ENCODE results near the gene BTBD18. TPM values are rescaled to one million over a fixed set of nuclear protein-coding genes. Genes with fewer than 3 reads are reported as not detected.
"Not testable (repeated sequence)": the region's sequence is repeated elsewhere in the genome, so short reads cannot be mapped to it uniquely, and the experiment has no call there.

Gene BTBD18
- total RNA-seq, 2 donors from 2014 or later = not detected

DNA sequence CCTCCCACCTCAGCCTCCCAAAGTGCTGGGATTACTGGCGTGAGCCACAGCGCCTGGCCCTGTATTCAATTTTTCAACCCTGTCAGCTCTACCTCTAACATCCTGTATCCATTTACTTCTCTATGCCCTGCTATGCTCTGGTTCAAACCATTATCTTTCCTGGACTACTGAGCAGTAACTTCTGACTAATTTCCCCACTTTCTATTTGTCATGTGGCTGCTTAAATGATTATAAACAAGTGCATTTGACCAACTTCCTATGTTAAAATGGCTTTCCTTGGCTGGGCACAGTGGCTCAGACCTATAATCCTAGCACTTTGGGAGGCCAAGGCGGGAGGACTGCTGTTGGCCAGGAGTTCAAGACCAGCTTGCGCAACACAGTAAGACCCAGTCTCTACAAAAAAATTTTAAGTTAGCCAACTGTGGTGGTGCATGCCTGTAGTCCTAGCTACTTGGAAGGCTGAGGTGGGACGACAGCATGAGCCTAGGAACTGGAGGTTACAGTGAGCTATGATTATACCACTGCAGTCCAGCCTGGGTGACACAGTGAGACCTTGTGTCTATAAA lies 41.7 kb downstream of the BTBD18 start:
- TF ChIP-seq, protein P1, sequence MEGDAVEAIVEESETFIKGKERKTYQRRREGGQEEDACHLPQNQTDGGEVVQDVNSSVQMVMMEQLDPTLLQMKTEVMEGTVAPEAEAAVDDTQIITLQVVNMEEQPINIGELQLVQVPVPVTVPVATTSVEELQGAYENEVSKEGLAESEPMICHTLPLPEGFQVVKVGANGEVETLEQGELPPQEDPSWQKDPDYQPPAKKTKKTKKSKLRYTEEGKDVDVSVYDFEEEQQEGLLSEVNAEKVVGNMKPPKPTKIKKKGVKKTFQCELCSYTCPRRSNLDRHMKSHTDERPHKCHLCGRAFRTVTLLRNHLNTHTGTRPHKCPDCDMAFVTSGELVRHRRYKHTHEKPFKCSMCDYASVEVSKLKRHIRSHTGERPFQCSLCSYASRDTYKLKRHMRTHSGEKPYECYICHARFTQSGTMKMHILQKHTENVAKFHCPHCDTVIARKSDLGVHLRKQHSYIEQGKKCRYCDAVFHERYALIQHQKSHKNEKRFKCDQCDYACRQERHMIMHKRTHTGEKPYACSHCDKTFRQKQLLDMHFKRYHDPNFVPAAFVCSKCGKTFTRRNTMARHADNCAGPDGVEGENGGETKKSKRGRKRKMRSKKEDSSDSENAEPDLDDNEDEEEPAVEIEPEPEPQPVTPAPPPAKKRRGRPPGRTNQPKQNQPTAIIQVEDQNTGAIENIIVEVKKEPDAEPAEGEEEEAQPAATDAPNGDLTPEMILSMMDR (IDR thresholded peaks at IDR 0.05) = no peak
- peaks cover 0 to 30% of the 10 kb centered on the region in 2 donors for H3K4me1 ChIP-seq
- H3K4me3 ChIP-seq = no peak overlapping the region
- no peaks in the 10 kb centered on the region for H3K9me3 ChIP-seq
- DNase-seq (ENCODE audit: low spot score) = no peak
- H3K27ac ChIP-seq = no peak overlapping the region
- H3K36me3 ChIP-seq = peaks cover 3% of the 10 kb centered on the region
- H3K27me3 ChIP-seq = no peaks in the 10 kb centered on the region

DNA sequence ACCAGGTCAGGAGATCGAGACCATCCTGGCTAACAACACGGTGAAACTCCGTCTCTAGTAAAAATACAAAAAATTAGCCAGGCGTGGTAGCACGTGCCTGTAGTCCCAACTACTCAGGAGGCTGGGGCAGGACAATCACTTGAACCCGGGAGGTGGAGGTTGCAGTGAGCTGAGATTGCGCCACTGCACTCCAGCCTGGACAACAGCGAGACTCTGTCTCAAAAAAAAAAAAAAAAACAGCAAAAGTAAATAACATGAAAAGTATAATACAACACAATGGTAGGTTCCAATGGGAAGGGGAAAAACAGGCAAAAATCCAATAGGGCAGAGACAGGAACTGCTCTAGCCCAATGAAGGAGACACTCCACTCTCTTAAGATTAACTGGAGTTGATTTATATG lies 46.2 kb downstream of the BTBD18 start:
- not testable (repeated sequence) for H3K4me1 ChIP-seq, H3K9me3 ChIP-seq
- H3K36me3 ChIP-seq = peaks cover 33% of the 10 kb centered on the region

DNA sequence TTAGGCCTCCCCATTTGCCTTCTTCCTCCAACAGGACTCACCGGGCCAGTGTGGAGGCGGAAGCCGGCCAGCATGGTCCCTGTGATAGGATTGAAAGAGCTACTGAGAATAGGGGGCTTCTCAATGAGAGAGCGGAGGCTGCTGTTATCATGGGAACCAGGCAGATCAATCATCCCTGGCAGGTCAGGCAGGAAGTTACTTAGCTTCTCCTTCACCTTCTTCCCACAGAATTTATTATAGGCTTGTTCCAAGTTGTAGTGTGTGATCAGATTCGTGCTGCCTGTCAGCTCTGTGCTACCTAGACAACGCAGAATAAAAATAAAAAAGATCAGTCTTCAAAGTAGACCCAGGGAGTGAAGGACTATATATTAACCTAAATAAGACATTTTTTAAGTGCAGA lies 46.7 kb downstream of the BTBD18 start:
- no peaks in the 10 kb centered on the region for H3K9me3 ChIP-seq
- no peak overlapping the region for H3K27ac ChIP-seq
- peaks cover 38% of the 10 kb centered on the region for H3K36me3 ChIP-seq
- no peak for DNase-seq (ENCODE audit: low spot score)
- H3K4me3 ChIP-seq = no peak overlapping the region
- TF ChIP-seq, protein P1 (IDR thresholded peaks at IDR 0.05) = no peak
- no peaks in the 10 kb centered on the region for H3K27me3 ChIP-seq
- H3K4me1 ChIP-seq = no peaks in the 10 kb centered on the region

More for the DNA sequence above, 46.2 kb downstream of the BTBD18 start:
- not testable (repeated sequence) for H3K27me3 ChIP-seq; DNase-seq (ENCODE audit: low spot score); H3K4me3 ChIP-seq; H3K27ac ChIP-seq

DNA sequence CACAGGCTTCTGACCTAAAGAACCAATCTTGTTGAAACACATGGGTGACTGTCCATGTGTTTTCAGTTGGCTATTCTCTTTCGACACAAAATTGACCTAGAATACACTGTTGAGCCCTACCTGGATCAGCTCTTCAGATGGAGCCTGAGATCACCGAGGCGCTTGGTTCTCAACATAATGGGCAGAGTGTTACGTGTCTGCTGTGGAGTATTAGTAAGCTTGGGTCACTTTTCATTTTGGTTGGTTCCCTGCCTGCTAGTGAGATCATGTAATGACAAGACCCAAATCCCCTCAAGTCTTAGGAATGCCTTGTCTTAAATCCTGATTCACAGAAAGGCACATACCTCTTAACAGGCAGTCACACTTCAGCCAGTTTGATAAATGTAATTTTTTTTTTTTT lies 48.3 kb downstream of the BTBD18 start:
- H3K27me3 ChIP-seq = no peaks in the 10 kb centered on the region
- no peak overlapping the region for H3K27ac ChIP-seq
- no peaks in the 10 kb centered on the region for H3K9me3 ChIP-seq
- no peaks in the 10 kb centered on the region for H3K4me1 ChIP-seq
- DNase-seq (ENCODE audit: low spot score) = no peak
- H3K4me3 ChIP-seq = no peak overlapping the region
- H3K36me3 ChIP-seq = peaks cover 54% of the 10 kb centered on the region
- TF ChIP-seq, protein P1 (IDR thresholded peaks at IDR 0.05) = no peak

DNA sequence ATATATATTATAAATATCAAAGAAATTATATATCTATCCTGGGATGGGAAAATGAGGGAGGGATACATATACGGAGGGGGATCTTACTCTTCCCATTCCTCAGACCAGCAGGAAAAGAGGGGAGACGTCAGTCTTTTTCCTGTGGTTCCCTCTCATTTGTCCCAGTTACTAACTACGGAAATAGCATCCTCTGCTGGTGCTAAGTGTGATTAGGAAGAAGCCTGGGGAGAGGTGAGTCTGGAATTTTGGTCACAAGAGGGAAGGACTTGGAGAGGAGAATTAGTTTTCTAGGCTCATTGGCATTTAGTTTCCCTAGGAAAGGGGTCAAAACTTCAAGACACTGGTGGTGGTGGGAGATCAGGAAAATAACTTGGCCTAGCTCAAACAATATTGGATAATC lies 51.2 kb downstream of the BTBD18 start:
- H3K36me3 ChIP-seq = peaks cover 79% of the 10 kb centered on the region
- H3K27ac ChIP-seq = no peak overlapping the region
- no peak overlapping the region for H3K4me3 ChIP-seq
- no peak for DNase-seq (ENCODE audit: low spot score)
- H3K27me3 ChIP-seq = no peaks in the 10 kb centered on the region
- H3K9me3 ChIP-seq = no peaks in the 10 kb centered on the region
- TF ChIP-seq, protein P1 (IDR thresholded peaks at IDR 0.05) = no peak
- no peaks in the 10 kb centered on the region for H3K4me1 ChIP-seq

DNA sequence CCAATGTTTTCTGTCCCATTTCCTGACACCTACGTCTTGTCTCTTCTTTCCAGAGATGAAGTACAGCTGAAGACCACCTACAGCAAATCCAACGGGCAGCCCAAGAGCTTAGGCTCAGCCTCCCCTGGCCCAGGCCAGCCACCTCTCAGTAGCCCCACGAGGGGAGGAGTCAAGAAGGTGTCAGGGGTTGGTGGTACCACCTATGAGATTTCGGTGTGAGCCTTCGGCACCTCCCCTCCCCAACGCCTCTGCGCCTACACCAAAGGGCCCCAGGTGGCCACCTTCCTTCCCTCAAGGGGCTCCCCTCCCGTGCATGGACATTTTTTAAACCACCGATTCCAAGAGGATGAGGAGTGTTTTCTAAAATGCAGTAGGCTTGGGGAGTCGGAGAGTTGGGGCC lies 51.8 kb downstream of the BTBD18 start:
- no peaks in the 10 kb centered on the region for H3K27me3 ChIP-seq
- no peak overlapping the region for H3K4me3 ChIP-seq
- no peak overlapping the region for H3K27ac ChIP-seq
- H3K36me3 ChIP-seq = peaks cover 82% of the 10 kb centered on the region
- H3K4me1 ChIP-seq = no peaks in the 10 kb centered on the region
- TF ChIP-seq, protein P1 (IDR thresholded peaks at IDR 0.05) = no peak
- no peaks in the 10 kb centered on the region for H3K9me3 ChIP-seq
- no peak for DNase-seq (ENCODE audit: low spot score)
